ENCODE measurements around the gene ARPC5L. TPM values are rescaled to one million over a fixed set of nuclear protein-coding genes. Genes with fewer than 3 reads are reported as not detected.

Gene ARPC5L
- total RNA-seq, 2 donors from 2014 or later, result 50.9 to 51.4 TPM

DNA sequence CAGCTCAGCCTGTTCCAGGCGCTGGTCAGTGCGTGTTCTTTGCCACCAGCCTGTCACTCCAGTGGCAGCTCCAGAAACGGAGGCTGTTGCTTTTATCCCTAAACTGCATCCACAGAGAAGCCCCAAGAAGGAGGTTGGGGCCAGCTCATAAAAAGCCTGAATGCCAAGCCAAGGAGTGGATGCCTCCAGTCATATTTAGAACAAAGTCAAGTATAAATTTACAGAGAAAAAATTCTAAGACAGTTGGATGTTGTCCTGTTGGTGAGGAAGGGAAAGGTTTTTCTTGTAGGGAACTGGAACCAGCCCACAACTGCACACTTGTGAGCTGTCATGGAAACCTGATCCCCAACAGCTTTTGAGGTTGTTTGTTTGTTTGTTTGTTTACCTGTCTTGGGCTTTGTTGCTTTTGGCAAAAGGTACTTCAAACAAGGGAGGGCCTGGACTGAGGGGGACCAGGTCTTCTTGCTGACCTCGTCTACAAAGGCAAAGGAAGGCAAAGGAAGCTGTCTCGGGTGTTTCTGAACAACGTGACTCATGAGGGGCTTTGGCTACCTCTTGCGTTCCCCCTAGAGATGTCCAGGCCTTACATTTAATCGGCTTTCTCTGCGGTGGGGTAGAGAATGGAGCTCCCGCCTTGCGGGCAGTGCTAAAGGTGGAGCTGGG, 48.3 kb upstream of the ARPC5L start:
- no peak overlapping the region for H3K9ac ChIP-seq (ENCODE audit: extremely low read depth, low read length, poor library complexity, severe bottlenecking)

DNA sequence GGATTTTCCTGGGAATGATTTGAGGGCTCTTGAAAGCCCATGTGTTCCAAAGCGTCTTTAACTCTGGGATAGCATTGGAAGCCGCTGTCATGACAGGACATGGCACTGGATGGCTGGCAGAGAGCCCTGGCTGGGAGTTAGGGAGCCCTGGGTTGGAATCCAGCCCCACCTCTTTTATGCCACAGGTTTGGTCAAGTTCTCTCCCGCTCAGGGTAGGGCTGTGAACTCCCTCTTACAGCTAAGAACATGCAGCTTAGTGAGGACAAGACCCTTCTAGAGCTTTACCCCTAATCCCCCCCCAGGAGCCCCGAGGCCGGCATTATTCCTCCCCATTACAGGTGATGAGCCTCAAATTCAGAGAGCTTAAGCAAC, 47.8 kb upstream of the ARPC5L start:
- peaks cover 5% of the 10 kb centered on the region for H3K36me3 Mint-ChIP-seq (ENCODE audit: low read depth)
- Histone ChIP-seq H3K27me3 (ENCODE audit: control insufficient read depth, insufficient read depth, low read length, poor library complexity, severe bottlenecking) (no peaks in the 10 kb centered on the region), H3K9ac (ENCODE audit: extremely low read depth, low read length, poor library complexity, severe bottlenecking) (no peak overlapping the region), H3K36me3 (ENCODE audit: control insufficient read depth, insufficient read depth, low read length) (no peaks in the 10 kb centered on the region), H3K4me3 (ENCODE audit: low read length) (no peak overlapping the region), H3K9me3 (ENCODE audit: control insufficient read depth, low read length) (no peaks in the 10 kb centered on the region), H3K27ac (ENCODE audit: low read depth, low read length) (no peak overlapping the region), H3K4me1 (ENCODE audit: control insufficient read depth, insufficient read depth, low read length) (peaks cover 12% of the 10 kb centered on the region)
- peaks cover 21% of the 10 kb centered on the region for H3K4me1 Mint-ChIP-seq
- 91 to 95% methylated on average over 4 to 5 of the region's 5 CpGs for WGBS, 2 experiments (ENCODE audit: insufficient coverage in 1 of 2, insufficient read length in 1 of 2)
- H3K4me3 Mint-ChIP-seq, result no peak overlapping the region
- TF ChIP-seq, protein P1, sequence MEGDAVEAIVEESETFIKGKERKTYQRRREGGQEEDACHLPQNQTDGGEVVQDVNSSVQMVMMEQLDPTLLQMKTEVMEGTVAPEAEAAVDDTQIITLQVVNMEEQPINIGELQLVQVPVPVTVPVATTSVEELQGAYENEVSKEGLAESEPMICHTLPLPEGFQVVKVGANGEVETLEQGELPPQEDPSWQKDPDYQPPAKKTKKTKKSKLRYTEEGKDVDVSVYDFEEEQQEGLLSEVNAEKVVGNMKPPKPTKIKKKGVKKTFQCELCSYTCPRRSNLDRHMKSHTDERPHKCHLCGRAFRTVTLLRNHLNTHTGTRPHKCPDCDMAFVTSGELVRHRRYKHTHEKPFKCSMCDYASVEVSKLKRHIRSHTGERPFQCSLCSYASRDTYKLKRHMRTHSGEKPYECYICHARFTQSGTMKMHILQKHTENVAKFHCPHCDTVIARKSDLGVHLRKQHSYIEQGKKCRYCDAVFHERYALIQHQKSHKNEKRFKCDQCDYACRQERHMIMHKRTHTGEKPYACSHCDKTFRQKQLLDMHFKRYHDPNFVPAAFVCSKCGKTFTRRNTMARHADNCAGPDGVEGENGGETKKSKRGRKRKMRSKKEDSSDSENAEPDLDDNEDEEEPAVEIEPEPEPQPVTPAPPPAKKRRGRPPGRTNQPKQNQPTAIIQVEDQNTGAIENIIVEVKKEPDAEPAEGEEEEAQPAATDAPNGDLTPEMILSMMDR (conservative IDR thresholded peaks at IDR 0.05), result no peak
- H3K27me3 Mint-ChIP-seq (ENCODE audit: insufficient read depth), result no peaks in the 10 kb centered on the region
- H3K9me3 Mint-ChIP-seq, result no peaks in the 10 kb centered on the region
- H3K27ac Mint-ChIP-seq, result peak overlapping the region; percentile 66
- no peak for DNase-seq

More for the DNA sequence above, 48.3 kb upstream of the ARPC5L start:
- Histone ChIP-seq H3K4me1 (ENCODE audit: control insufficient read depth, insufficient read depth, low read length) (peaks cover 8% of the 10 kb centered on the region), H3K36me3 (ENCODE audit: control insufficient read depth, insufficient read depth, low read length) (no peaks in the 10 kb centered on the region), H3K9me3 (ENCODE audit: control insufficient read depth, low read length) (no peaks in the 10 kb centered on the region), H3K27ac (ENCODE audit: low read depth, low read length) (no peak overlapping the region), H3K4me3 (ENCODE audit: low read length) (no peak overlapping the region), H3K27me3 (ENCODE audit: control insufficient read depth, insufficient read depth, low read length, poor library complexity, severe bottlenecking) (no peaks in the 10 kb centered on the region)
- H3K36me3 Mint-ChIP-seq (ENCODE audit: low read depth), result peaks cover 7% of the 10 kb centered on the region
- H3K27ac Mint-ChIP-seq, result peak overlapping the region; percentile 66
- 79 to 86% methylated on average over 8 to 11 of the region's 11 CpGs for WGBS, 2 experiments (ENCODE audit: insufficient coverage in 1 of 2, insufficient read length in 1 of 2)
- no peak overlapping the region for H3K4me3 Mint-ChIP-seq
- H3K27me3 Mint-ChIP-seq (ENCODE audit: insufficient read depth), result no peaks in the 10 kb centered on the region
- peaks cover 21% of the 10 kb centered on the region for H3K4me1 Mint-ChIP-seq
- DNase-seq, result no peak
- no peaks in the 10 kb centered on the region for H3K9me3 Mint-ChIP-seq
- TF ChIP-seq, protein P1 (conservative IDR thresholded peaks at IDR 0.05), result peak; percentile 18

DNA sequence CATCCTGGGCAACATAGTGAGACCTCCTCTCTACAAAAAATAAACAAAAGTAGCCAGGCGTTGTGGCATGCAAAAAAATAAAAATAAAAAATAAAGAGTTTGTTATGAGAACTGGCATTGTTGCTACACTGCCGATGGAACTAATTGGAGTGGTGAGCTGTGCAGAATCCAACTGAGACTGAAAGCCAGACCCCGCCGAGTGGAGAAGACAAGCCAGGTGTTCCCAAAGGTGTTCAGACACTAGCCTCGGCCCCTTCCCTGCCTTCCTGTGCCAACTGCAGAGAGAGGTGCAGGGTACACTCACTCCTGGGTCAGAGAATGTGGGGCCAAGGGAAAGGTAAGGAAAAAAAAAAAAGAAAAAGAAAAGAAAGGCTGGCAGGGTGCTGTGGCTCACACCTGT, 46.3 kb upstream of the ARPC5L start:
- WGBS, 2 experiments (ENCODE audit: insufficient coverage in 1 of 2, insufficient read length in 1 of 2), result 87 to 92% methylated on average over 4 to 5 of the region's 5 CpGs
- Mint-ChIP-seq H3K27me3 (ENCODE audit: insufficient read depth) (no peaks in the 10 kb centered on the region), H3K4me3 (no peak overlapping the region), H3K9me3 (no peaks in the 10 kb centered on the region), H3K4me1 (peaks cover 19% of the 10 kb centered on the region), H3K36me3 (ENCODE audit: low read depth) (peaks cover 1% of the 10 kb centered on the region), H3K27ac (no peak overlapping the region)
- TF ChIP-seq, protein P1 (conservative IDR thresholded peaks at IDR 0.05), result no peak
- no peak overlapping the region for H3K4me3 ChIP-seq (ENCODE audit: low read length)
- H3K27ac ChIP-seq (ENCODE audit: low read depth, low read length), result no peak overlapping the region
- H3K9ac ChIP-seq (ENCODE audit: extremely low read depth, low read length, poor library complexity, severe bottlenecking), result no peak overlapping the region
- DNase-seq, result no peak
- no peaks in the 10 kb centered on the region for H3K9me3 ChIP-seq (ENCODE audit: control insufficient read depth, low read length)
- no peaks in the 10 kb centered on the region for H3K36me3 ChIP-seq (ENCODE audit: control insufficient read depth, insufficient read depth, low read length)
- no peaks in the 10 kb centered on the region for H3K27me3 ChIP-seq (ENCODE audit: control insufficient read depth, insufficient read depth, low read length, poor library complexity, severe bottlenecking)
- H3K4me1 ChIP-seq (ENCODE audit: control insufficient read depth, insufficient read depth, low read length), result peaks cover 8% of the 10 kb centered on the region
